SK-N-SH (cell line): ENCODE data around the gene DOK6. TPM values are rescaled to one million over a fixed set of nuclear protein-coding genes. Genes with fewer than 3 reads are reported as not detected.

Experiments used
- CTCF ChIA-PET: fragments of 300-600, 350-600 bp; formaldehyde crosslinking; extraction: SDS; loops from one replicate; lab custom pipeline; 2021; lab: Yijun Ruan, JAX
- POLR2A ChIA-PET: fragments of 350-600 bp; sonication (Branson Sonifier 250); formaldehyde crosslinking; extraction: SDS; loops from one replicate; lab custom pipeline; 2020; ENCODE audit warnings: antibody characterized with exemption, inconsistent platforms; lab: Yijun Ruan, JAX
- DNase-seq: peaks from one replicate; pipeline ENCODE4 v3.0.0; 2012
- H2AFZ ChIP-seq: fragments of 200-600 bp; sonication (generic); 2 replicates; pipeline ENCODE4 v1.8.1; 2016; ENCODE audit warnings: antibody characterized with exemption, mild to moderate bottlenecking, low read depth
- H3F3A ChIP-seq: fragments of 200-600 bp; sonication (generic); replicated peaks from 2 replicates; pipeline ENCODE3; 2016; ENCODE audit warnings: antibody characterized with exemption, mild to moderate bottlenecking; ENCODE audit not compliant: insufficient read depth
- H3K27ac ChIP-seq, 2 experiments: fragments of 200-500 bp in 1 of 2; fragments of 200-600 bp in 1 of 2; sonication (Bioruptor generic) in 1 of 2; sonication (generic), shearing (Covaris generic) in 1 of 2; 2 replicates each; pipeline versions ENCODE4 v1.5.1 to v1.6.1; 2014 to 2016; ENCODE audit warnings: low read depth in 2 of 2, inconsistent platforms in 1 of 2, low read length in 1 of 2, mild to moderate bottlenecking in 1 of 2, mixed read lengths in 1 of 2
- H3K27me3 ChIP-seq: fragments of 200-600 bp; sonication (generic), shearing (Covaris generic); 2 replicates; pipeline ENCODE4 v1.6.1; 2016; ENCODE audit warnings: mixed run types; ENCODE audit not compliant: insufficient read depth
- H3K36me3 ChIP-seq, 2 experiments: fragments of 200-500 bp in 1 of 2; fragments of 200-600 bp in 1 of 2; sonication (Bioruptor generic) in 1 of 2; sonication (generic) in 1 of 2; replicated peaks in 1 of 2; 2 replicates each; pipeline versions ENCODE3 to v1.5.1; 2014 to 2016; ENCODE audit warnings: low read length in 1 of 2, mild to moderate bottlenecking in 1 of 2; ENCODE audit not compliant: insufficient read depth in 2 of 2, control insufficient read depth in 1 of 2
- H3K4me1 ChIP-seq, 2 experiments: fragments of 200-500 bp in 1 of 2; fragments of 200-600 bp in 1 of 2; sonication (Bioruptor generic) in 1 of 2; sonication (generic), shearing (Covaris generic) in 1 of 2; 2 replicates each; pipeline versions ENCODE4 v1.5.1 to v1.6.1; 2014 to 2016; ENCODE audit warnings: low read depth in 1 of 2, low read length in 1 of 2, mixed run types in 1 of 2; ENCODE audit not compliant: insufficient read depth in 2 of 2, control insufficient read depth in 1 of 2
- H3K4me2 ChIP-seq: fragments of 200-600 bp; sonication (generic), shearing (Covaris generic); 2 replicates; pipeline ENCODE4 v1.6.1; 2017; ENCODE audit warnings: mixed run types
- H3K4me3 ChIP-seq, 2 experiments: fragments of 200-500 bp in 1 of 2; fragments of 200-600 bp in 1 of 2; sonication (Bioruptor generic) in 1 of 2; sonication (generic), shearing (Covaris generic) in 1 of 2; 2 replicates each; pipeline versions ENCODE4 v1.5.1 to v1.8.1; 2014 to 2016; ENCODE audit warnings: low read depth in 2 of 2, inconsistent platforms in 1 of 2, low read length in 1 of 2, mild to moderate bottlenecking in 1 of 2, mixed read lengths in 1 of 2, moderate library complexity in 1 of 2
- H3K79me2 ChIP-seq: fragments of 200-600 bp; sonication (generic); 2 replicates; pipeline ENCODE4 v1.8.1; 2017; ENCODE audit warnings: mild to moderate bottlenecking; ENCODE audit not compliant: insufficient read depth
- H3K9ac ChIP-seq: fragments of 200-600 bp; sonication (generic); 2 replicates; pipeline ENCODE4 v1.6.1; 2017; ENCODE audit warnings: mixed run types
- H3K9me2 ChIP-seq: fragments of 200-600 bp; sonication (generic); 2 replicates; pipeline ENCODE4 v1.6.1; 2017; ENCODE audit warnings: mixed run types
- H3K9me3 ChIP-seq: fragments of 200-600 bp; sonication (generic); 2 replicates; pipeline ENCODE4 v1.6.1; 2017; ENCODE audit warnings: mixed run types, mild to moderate bottlenecking, moderate library complexity
- H4K20me1 ChIP-seq: fragments of 200-600 bp; sonication (generic); 2 replicates; pipeline ENCODE4 v1.6.1; 2017; ENCODE audit warnings: mild to moderate bottlenecking, mixed run types; ENCODE audit not compliant: insufficient read depth
- EZH2phosphoT487 ChIP-seq: fragments of 200-600 bp; sonication (generic); IDR thresholded peaks from 2 replicates; pipeline ENCODE4 v1.6.1; 2017; ENCODE audit warnings: low read depth, mixed run types, mild to moderate bottlenecking, antibody characterized with exemption, moderate library complexity, borderline replicate concordance
- FOSL2 ChIP-seq: IDR thresholded peaks from 2 replicates; pipeline ENCODE4 v1.4.0; 2012; ENCODE audit warnings: low read depth, mild to moderate bottlenecking, moderate library complexity, borderline replicate concordance
- GABPA ChIP-seq: IDR thresholded peaks from 2 replicates; pipeline ENCODE4 v1.4.0; 2012; ENCODE audit warnings: low read depth, mild to moderate bottlenecking
- JUND ChIP-seq: IDR thresholded peaks from 2 replicates; pipeline ENCODE4 v1.4.0; 2012
- NFIC ChIP-seq: IDR thresholded peaks from 2 replicates; pipeline ENCODE4 v1.4.0; 2012; ENCODE audit warnings: borderline replicate concordance
- NRF1 ChIP-seq: IDR thresholded peaks from 2 replicates; pipeline ENCODE4 v1.6.1; 2012; ENCODE audit warnings: low read depth, mild to moderate bottlenecking, low read length
- RCOR1 ChIP-seq: fragments of 150-350 bp; IDR thresholded peaks from 2 replicates; pipeline ENCODE4 v1.6.1; 2017; ENCODE audit warnings: antibody characterized with exemption, low read length
- SMC3 ChIP-seq: IDR thresholded peaks from 2 replicates; pipeline ENCODE4 v1.6.1; 2012; ENCODE audit warnings: low read depth, low read length, improper control_type of control experiment
- WGBS: methylation state at CpG from one replicate; pipeline ENCODE4 v1.1.6; 2017; ENCODE audit warnings: low lambda C conversion rate; 5-methylcytosine and 5-hydroxymethylcytosine counted together
- polyA plus RNA-seq, 3 experiments: library from polyadenylated mRNA; depleted of rRNA; stranded (reverse); fragments of >200 nt; gene quantifications; 2 replicates each; pipeline ENCODE4 v1.2.3, GENCODE V29; 2012
- TF ChIP-seq, protein P1 (sequence below): IDR thresholded peaks from 2 replicates; pipeline ENCODE4; 2012
- TF ChIP-seq, protein P2 (sequence below): fragments of 150-350 bp; IDR thresholded peaks from 2 replicates; pipeline ENCODE4 v1.6.1; 2017; ENCODE audit warnings: antibody characterized with exemption, low read length, low read depth, borderline replicate concordance

DOK6 gene
- polyA plus RNA-seq, 1 of the 3 experiments (the other 2 are of a cell fraction): 3.9 TPM

DNA sequence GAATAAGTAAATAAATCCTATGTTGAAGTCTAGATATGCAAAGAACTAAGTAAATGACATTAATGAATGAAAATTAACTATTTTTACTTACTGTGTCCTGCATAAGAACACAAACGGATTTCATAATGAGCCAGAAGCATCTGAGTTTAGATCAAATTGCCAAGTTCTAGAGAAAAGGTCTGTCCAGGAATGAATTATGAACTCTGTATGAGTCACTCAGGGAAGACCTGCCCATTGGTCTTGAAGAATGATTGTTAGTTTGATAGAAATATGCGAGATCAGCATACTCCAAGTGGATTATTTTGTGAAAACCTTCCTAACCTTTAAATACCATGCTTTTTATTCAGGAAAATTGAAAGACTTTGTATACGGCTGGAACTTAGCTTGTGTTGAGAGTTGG lies 189.5 kb downstream of the DOK6 start:
- Histone ChIP-seq H3K4me2 (no peak overlapping the region), H3K9ac (no peak overlapping the region), H3K9me3 (peaks cover under 1% of the 10 kb centered on the region; the same call in 1 of the 2 replicates), H3K27ac (no peak overlapping the region), H2AFZ (no peak overlapping the region), H3K4me3 (no peak overlapping the region), H3K36me3 (no peaks in the 10 kb centered on the region), H3K4me1 (peaks cover 0 to 6% of the 10 kb centered on the region in 2 experiments; a peak in 2 of 4 replicates), H3K79me2 (no peaks in the 10 kb centered on the region), H3K27me3 (no peaks in the 10 kb centered on the region), H3F3A (no peaks in the 10 kb centered on the region), H4K20me1 (no peaks in the 10 kb centered on the region), H3K9me2 (no peaks in the 10 kb centered on the region; the same call in 1 of the 2 replicates)
- CTCF ChIA-PET: interaction anchor here (0.7 kb wide), 1 partner anchor 448 kb away, joined by 3 read pairs; no protein-coding TSS in a partner anchor
- TF ChIP-seq RCOR1: no peak
- peak; percentile 49; the same call in 1 of the 2 replicates for TF ChIP-seq FOSL2
- TF ChIP-seq SMC3: no peak
- 0 out of 2 replicates have a peak, but pooled peaks have one; percentile 26 for TF ChIP-seq JUND
- no peak for TF ChIP-seq NRF1
- 81% methylated on average over 3 of the region's 3 CpGs for WGBS
- no peak for DNase-seq
- POLR2A ChIA-PET: no interaction called here

GRCh38 chr18:69596345-69596744 lies 195.7 kb downstream of the DOK6 start:
- H3K79me2 ChIP-seq: no peaks in the 10 kb centered on the region
- no peaks in the 10 kb centered on the region; the same call in 1 of the 2 replicates for H3K9me2 ChIP-seq
- WGBS: 67% methylated on average over 4 of the region's 4 CpGs
- no peaks in the 10 kb centered on the region for H3F3A ChIP-seq
- H3K9me3 ChIP-seq: peaks cover 11% of the 10 kb centered on the region; the same call in 1 of the 2 replicates
- H3K4me2 ChIP-seq: no peak overlapping the region
- no peaks in the 10 kb centered on the region for H3K4me1 ChIP-seq
- no peaks in the 10 kb centered on the region for H4K20me1 ChIP-seq
- no peak overlapping the region for H3K4me3 ChIP-seq
- H3K27ac ChIP-seq: no peak overlapping the region
- TF ChIP-seq GABPA (no peak), NFIC (no peak), EZH2phosphoT487 (no peak)
- TF ChIP-seq, protein P1, sequence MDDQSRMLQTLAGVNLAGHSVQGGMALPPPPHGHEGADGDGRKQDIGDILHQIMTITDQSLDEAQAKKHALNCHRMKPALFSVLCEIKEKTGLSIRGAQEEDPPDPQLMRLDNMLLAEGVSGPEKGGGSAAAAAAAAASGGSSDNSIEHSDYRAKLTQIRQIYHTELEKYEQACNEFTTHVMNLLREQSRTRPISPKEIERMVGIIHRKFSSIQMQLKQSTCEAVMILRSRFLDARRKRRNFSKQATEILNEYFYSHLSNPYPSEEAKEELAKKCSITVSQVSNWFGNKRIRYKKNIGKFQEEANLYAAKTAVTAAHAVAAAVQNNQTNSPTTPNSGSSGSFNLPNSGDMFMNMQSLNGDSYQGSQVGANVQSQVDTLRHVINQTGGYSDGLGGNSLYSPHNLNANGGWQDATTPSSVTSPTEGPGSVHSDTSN: no peak
- TF ChIP-seq, protein P2, sequence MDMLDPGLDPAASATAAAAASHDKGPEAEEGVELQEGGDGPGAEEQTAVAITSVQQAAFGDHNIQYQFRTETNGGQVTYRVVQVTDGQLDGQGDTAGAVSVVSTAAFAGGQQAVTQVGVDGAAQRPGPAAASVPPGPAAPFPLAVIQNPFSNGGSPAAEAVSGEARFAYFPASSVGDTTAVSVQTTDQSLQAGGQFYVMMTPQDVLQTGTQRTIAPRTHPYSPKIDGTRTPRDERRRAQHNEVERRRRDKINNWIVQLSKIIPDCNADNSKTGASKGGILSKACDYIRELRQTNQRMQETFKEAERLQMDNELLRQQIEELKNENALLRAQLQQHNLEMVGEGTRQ: no peak
- TF ChIP-seq, all 33 proteins: peak for 0
- Histone ChIP-seq H3K27me3 (no peaks in the 10 kb centered on the region), H3K9ac (no peak overlapping the region), H3K36me3 (peaks cover 0 to 5% of the 10 kb centered on the region in 2 experiments), H2AFZ (no peak overlapping the region)
- POLR2A ChIA-PET: no interaction called here
- CTCF ChIA-PET: interaction anchor here (0.7 to 0.9 kb wide), 2 partner anchors 11 to 14 kb away, joined by 3 read pairs; no protein-coding TSS in a partner anchor
- DNase-seq: no peak
